ENCODE data around the gene TEAD4. TPM values are rescaled to one million over a fixed set of nuclear protein-coding genes. Genes with fewer than 3 reads are reported as not detected.
A peak's percentile ranks its signal among the peaks of the same experiment; 100 is the strongest.

TEAD4 gene
- total RNA-seq, 1 donor from 2014 or later, result 30.0 TPM

DNA sequence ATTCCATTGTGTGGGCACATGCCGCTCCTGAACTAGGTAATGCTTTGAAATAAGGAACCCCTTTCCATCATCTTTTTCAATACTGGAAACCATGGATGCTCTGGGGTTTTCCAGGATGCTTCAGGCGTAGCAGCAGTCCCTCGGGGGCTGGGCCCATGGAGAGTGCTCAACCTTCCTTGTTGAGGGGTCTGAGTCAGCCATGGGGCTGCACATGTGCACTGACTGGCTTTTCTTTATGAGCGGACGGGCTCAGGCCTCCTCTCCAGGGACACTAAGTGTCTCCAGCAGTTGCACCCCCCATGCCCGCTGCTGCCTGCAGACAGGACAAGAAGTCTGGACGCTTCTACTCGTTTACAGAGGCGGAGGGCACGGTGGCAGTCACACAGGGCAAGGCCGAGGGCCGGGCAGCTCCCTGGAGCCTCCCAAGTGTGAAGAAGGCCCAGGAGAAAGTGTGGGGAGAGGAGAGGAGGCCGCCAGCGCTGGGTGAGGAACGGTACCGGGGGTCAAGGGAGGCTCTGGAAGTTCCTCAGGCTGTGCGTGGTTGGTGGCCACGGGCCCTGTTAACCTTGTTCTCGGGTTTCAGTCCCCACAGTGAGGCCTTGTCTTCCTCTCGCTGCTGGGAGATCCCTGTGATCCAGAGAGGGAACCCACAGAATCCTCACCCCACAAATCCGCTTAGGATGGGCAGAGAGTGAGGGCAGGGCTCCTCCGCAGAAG lies 51.2 kb downstream of the TEAD4 start:
- H3K36me3 Mint-ChIP-seq (ENCODE audit: unreplicated experiment), result peaks cover 6% of the 10 kb centered on the region
- H3K27me3 Mint-ChIP-seq (ENCODE audit: unreplicated experiment), result no peaks in the 10 kb centered on the region
- peaks cover 21% of the 10 kb centered on the region for H3K4me1 Mint-ChIP-seq (ENCODE audit: unreplicated experiment)
- DNase-seq (ENCODE audit: extremely low spot score, unreplicated experiment), result no peak
- no peak overlapping the region for H3K4me3 Mint-ChIP-seq (ENCODE audit: unreplicated experiment)
- TF ChIP-seq, protein P1, sequence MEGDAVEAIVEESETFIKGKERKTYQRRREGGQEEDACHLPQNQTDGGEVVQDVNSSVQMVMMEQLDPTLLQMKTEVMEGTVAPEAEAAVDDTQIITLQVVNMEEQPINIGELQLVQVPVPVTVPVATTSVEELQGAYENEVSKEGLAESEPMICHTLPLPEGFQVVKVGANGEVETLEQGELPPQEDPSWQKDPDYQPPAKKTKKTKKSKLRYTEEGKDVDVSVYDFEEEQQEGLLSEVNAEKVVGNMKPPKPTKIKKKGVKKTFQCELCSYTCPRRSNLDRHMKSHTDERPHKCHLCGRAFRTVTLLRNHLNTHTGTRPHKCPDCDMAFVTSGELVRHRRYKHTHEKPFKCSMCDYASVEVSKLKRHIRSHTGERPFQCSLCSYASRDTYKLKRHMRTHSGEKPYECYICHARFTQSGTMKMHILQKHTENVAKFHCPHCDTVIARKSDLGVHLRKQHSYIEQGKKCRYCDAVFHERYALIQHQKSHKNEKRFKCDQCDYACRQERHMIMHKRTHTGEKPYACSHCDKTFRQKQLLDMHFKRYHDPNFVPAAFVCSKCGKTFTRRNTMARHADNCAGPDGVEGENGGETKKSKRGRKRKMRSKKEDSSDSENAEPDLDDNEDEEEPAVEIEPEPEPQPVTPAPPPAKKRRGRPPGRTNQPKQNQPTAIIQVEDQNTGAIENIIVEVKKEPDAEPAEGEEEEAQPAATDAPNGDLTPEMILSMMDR (IDR thresholded peaks at IDR 0.05), result no peak
- H3K27ac Mint-ChIP-seq (ENCODE audit: unreplicated experiment), result no peak overlapping the region
- no peaks in the 10 kb centered on the region for H3K9me3 Mint-ChIP-seq (ENCODE audit: unreplicated experiment)

DNA sequence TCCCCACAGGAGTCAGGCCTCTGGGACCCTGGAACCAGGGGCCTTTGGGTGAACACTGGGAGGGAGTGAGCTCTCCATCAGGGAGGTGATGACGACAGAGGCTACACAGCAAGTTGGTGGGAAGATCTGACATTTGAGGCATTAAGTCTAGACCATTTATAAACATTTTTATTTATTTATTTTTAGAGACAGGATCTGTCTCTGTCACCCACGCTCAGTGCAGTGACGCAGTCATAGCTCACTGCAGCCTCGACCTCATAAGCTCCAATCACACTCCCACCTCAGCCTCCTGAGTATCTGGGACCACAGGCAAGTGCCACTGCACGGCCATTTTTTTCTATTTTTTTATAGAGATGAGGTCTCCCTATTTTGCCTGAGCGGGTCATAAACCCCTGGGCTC lies 53.6 kb downstream of the TEAD4 start:
- H3K4me3 Mint-ChIP-seq (ENCODE audit: unreplicated experiment), result no peak overlapping the region
- TF ChIP-seq, protein P1 (IDR thresholded peaks at IDR 0.05), result no peak
- no peak overlapping the region for H3K27ac Mint-ChIP-seq (ENCODE audit: unreplicated experiment)
- no peak for DNase-seq (ENCODE audit: extremely low spot score, unreplicated experiment)
- peaks cover 8% of the 10 kb centered on the region for H3K36me3 Mint-ChIP-seq (ENCODE audit: unreplicated experiment)
- no peaks in the 10 kb centered on the region for H3K9me3 Mint-ChIP-seq (ENCODE audit: unreplicated experiment)
- H3K27me3 Mint-ChIP-seq (ENCODE audit: unreplicated experiment), result no peaks in the 10 kb centered on the region
- peaks cover 17% of the 10 kb centered on the region for H3K4me1 Mint-ChIP-seq (ENCODE audit: unreplicated experiment)

DNA sequence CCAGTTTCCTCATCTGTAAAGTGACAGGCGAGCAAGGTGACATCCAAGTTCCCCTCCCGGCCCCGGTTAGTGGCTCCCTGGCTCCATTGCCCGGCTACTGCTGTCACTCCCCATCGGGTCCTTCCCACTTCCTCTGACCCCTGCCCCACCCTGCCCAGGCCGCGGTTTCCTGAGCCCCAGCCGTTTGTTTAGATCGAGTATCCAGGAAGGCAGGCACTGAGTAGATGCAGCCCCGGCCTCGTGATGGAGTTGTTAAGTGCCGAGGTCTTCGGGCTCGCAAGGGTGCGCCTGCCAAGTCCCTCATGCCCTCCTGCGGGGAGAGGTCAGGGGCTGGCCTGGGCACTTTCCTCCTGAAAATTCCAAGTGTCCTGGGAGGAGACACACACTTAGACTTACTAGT lies 55.4 kb downstream of the TEAD4 start:
- Mint-ChIP-seq H3K4me1 (ENCODE audit: unreplicated experiment) (peaks cover 17% of the 10 kb centered on the region), H3K36me3 (ENCODE audit: unreplicated experiment) (peaks cover 13% of the 10 kb centered on the region), H3K27ac (ENCODE audit: unreplicated experiment) (peak overlapping the region; percentile 69), H3K4me3 (ENCODE audit: unreplicated experiment) (no peak overlapping the region), H3K9me3 (ENCODE audit: unreplicated experiment) (no peaks in the 10 kb centered on the region), H3K27me3 (ENCODE audit: unreplicated experiment) (no peaks in the 10 kb centered on the region)
- TF ChIP-seq, protein P1 (IDR thresholded peaks at IDR 0.05), result no peak
- no peak for DNase-seq (ENCODE audit: extremely low spot score, unreplicated experiment)

DNA sequence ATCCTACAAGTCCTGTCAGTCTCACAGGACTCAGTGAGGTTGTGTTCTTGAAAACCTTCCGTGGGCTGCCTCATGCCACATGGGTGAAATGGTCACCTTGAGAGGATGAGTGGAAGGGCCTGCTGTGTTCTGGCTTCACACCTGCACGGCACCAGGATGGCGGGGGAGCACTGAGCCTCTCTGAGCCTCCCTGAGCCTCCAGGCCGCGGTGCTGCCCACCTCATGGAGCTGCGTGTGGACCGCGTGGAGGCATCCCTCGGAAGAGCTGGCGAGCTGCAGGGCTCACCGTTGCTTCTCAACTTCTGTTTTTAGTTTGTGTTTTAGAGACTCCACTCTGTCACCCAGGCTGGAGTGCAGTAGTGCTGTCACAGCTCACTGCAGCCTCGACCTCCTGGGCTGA lies 56.2 kb downstream of the TEAD4 start:
- Mint-ChIP-seq H3K27ac (ENCODE audit: unreplicated experiment) (peak overlapping the region; percentile 47), H3K4me3 (ENCODE audit: unreplicated experiment) (no peak overlapping the region)

DNA sequence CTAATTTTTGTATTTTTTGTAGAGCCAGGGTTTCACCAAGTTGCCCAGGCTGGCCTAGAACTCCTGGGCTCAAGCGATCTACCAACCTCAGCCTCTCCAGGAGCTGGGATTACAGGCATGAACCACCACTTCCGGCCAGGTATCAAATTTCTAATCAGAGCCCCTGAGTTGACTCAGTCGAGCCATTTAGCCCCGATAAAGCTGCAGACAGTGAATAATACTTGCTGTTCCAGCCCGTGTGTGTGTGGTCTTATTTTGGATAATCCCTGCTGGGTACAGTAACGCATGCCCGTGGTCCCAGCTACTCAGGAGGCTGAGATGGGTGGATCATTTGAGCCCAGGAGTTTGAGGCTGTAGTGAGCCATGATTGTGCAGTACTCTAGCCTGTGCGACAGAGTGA lies 57.0 kb downstream of the TEAD4 start:
- no peaks in the 10 kb centered on the region for H3K27me3 Mint-ChIP-seq (ENCODE audit: unreplicated experiment)
- H3K4me3 Mint-ChIP-seq (ENCODE audit: unreplicated experiment), result no peak overlapping the region
- no peak for DNase-seq (ENCODE audit: extremely low spot score, unreplicated experiment)
- peaks cover 17% of the 10 kb centered on the region for H3K36me3 Mint-ChIP-seq (ENCODE audit: unreplicated experiment)
- H3K4me1 Mint-ChIP-seq (ENCODE audit: unreplicated experiment), result peaks cover 17% of the 10 kb centered on the region
- H3K27ac Mint-ChIP-seq (ENCODE audit: unreplicated experiment), result no peak overlapping the region
- TF ChIP-seq, protein P1 (IDR thresholded peaks at IDR 0.05), result no peak
- no peaks in the 10 kb centered on the region for H3K9me3 Mint-ChIP-seq (ENCODE audit: unreplicated experiment)

More for the DNA sequence above, 56.2 kb downstream of the TEAD4 start:
- H3K36me3 Mint-ChIP-seq (ENCODE audit: unreplicated experiment), result peaks cover 17% of the 10 kb centered on the region
- H3K4me1 Mint-ChIP-seq (ENCODE audit: unreplicated experiment), result peaks cover 17% of the 10 kb centered on the region
- H3K27me3 Mint-ChIP-seq (ENCODE audit: unreplicated experiment), result no peaks in the 10 kb centered on the region
- H3K9me3 Mint-ChIP-seq (ENCODE audit: unreplicated experiment), result no peaks in the 10 kb centered on the region
- DNase-seq (ENCODE audit: extremely low spot score, unreplicated experiment), result no peak
- TF ChIP-seq, protein P1 (IDR thresholded peaks at IDR 0.05), result no peak
